ENCODE data around the gene FTL.
"Not testable (repeated sequence)": the region's sequence is repeated elsewhere in the genome, so short reads cannot be mapped to it uniquely, and the experiment has no call there.

Gene FTL

GRCh38 chr19:48965040-48965805 lies at the start of gene FTL:
Gene FTL, plus strand, starts transcription at chr19:48965309. Its CDS starts 199 bp downstream, at chr19:48965508.
- DNase-seq (ENCODE audit: low spot score) (peak; percentile 97), FAIRE-seq (peak; percentile 79)

- no peak for FAIRE-seq
These were observed 49.4 kb upstream of the FTL start for GRCh38 chr19:48915757-48916156.

GRCh38 chr19:48918071-48918470 lies 47.0 kb upstream of the FTL start:
- FAIRE-seq (no peak), DNase-seq (ENCODE audit: low spot score) (no peak)

More at GRCh38 chr19:48915757-48916156, 49.4 kb upstream of the FTL start:
- DNase-seq (ENCODE audit: low spot score), result no peak

GRCh38 chr19:48918801-48919247 lies 46.3 kb upstream of the FTL start:
- FAIRE-seq (no peak), DNase-seq (ENCODE audit: low spot score) (peak; percentile 41)

GRCh38 chr19:48919271-48919670 lies 45.8 kb upstream of the FTL start:
- FAIRE-seq; DNase-seq (ENCODE audit: low spot score): not testable (repeated sequence)

- no peak for DNase-seq (ENCODE audit: low spot score)
- no peak for FAIRE-seq
These were observed 44.2 kb upstream of the FTL start for GRCh38 chr19:48920949-48921348.

- FAIRE-seq, result no peak
- no peak for DNase-seq (ENCODE audit: low spot score)
These were observed 43.2 kb upstream of the FTL start for GRCh38 chr19:48921721-48922500.

- FAIRE-seq (no peak), DNase-seq (ENCODE audit: low spot score) (no peak)
These were observed 42.3 kb upstream of the FTL start for GRCh38 chr19:48922548-48923490.

GRCh38 chr19:48925240-48925843 lies 39.8 kb upstream of the FTL start:
- no peak for FAIRE-seq
- peak; percentile 68 for DNase-seq (ENCODE audit: low spot score)

- not testable (repeated sequence) for DNase-seq (ENCODE audit: low spot score); FAIRE-seq
These were observed 39.2 kb upstream of the FTL start for GRCh38 chr19:48925890-48926289.

GRCh38 chr19:48926909-48927308 lies 38.2 kb upstream of the FTL start:
- FAIRE-seq (no peak), DNase-seq (ENCODE audit: low spot score) (peak; percentile 51)

- FAIRE-seq; DNase-seq (ENCODE audit: low spot score): not testable (repeated sequence)
These were observed 37.4 kb upstream of the FTL start for GRCh38 chr19:48927692-48928091.

GRCh38 chr19:48928164-48929025 lies 36.7 kb upstream of the FTL start:
- DNase-seq (ENCODE audit: low spot score) (no peak), FAIRE-seq (no peak)

GRCh38 chr19:48933382-48933932 lies 31.7 kb upstream of the FTL start, which contains the start of gene DHDH:
Gene DHDH, plus strand, starts transcription at chr19:48933699. Its CDS starts 23 bp downstream, at chr19:48933722.
- peak; percentile 88 for DNase-seq (ENCODE audit: low spot score)
- FAIRE-seq, result no peak

GRCh38 chr19:48934837-48935236 lies 30.3 kb upstream of the FTL start:
- no peak for FAIRE-seq
- no peak for DNase-seq (ENCODE audit: low spot score)

- FAIRE-seq, result no peak
- DNase-seq (ENCODE audit: low spot score), result no peak
These were observed 29.2 kb upstream of the FTL start for GRCh38 chr19:48935864-48936263.

- no peak for DNase-seq (ENCODE audit: low spot score)
- no peak for FAIRE-seq
These were observed 26.9 kb upstream of the FTL start for GRCh38 chr19:48938256-48938655.

- DNase-seq (ENCODE audit: low spot score) (no peak), FAIRE-seq (no peak)
These were observed 24.2 kb upstream of the FTL start for GRCh38 chr19:48940902-48941301.

GRCh38 chr19:48943081-48943480 lies 22.0 kb upstream of the FTL start:
- FAIRE-seq (no peak), DNase-seq (ENCODE audit: low spot score) (no peak)
